Iris pigment epithelial cell (primary cell): ENCODE measurements around the gene C17orf100.
A peak's percentile ranks its signal among the peaks of the same experiment; 100 is the strongest.
"Not testable (repeated sequence)": the region's sequence is repeated elsewhere in the genome, so short reads cannot be mapped to it uniquely, and the experiment has no call there.

Experiments
- DNase-seq: peaks from one replicate; pipeline ENCODE4 v3.0.0-alpha.2; 2011; ENCODE audit warnings: low read depth

C17orf100 gene

DNA sequence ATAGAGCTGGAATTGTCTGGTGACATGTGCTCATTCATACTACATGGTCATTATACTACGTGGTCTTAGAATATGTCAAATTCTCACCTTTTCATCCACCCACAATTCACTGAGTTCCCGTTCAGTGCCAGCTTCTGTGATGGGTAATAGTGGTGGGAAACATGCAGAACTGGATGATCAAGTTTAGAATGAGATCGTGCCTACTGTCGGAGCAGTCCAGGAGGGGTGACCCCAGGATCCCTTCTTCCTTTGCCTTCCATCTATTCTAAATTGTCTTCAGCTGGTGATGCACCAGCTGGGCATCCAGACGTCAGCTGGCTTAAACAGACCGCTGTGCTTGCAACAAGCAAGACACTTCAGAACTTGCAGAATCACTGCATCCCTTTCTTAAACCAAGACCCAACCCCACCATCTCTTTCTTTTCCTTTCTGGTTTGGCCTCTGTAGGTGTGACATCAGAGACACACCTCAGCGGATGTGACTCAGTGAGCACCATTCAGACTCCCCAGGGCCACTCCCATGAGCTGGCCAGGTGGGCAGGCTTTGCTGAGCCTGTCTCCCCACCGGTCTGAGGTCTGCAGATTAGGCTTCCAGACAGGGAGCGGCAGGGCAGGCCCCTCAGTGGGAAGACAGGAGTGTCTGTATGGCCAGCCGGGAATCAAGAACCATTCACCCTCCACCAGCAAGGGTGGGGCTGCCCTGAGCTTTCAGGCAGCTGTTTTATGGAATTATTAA is 18.1 kb downstream of the C17orf100 start:
- no peak for DNase-seq

DNA sequence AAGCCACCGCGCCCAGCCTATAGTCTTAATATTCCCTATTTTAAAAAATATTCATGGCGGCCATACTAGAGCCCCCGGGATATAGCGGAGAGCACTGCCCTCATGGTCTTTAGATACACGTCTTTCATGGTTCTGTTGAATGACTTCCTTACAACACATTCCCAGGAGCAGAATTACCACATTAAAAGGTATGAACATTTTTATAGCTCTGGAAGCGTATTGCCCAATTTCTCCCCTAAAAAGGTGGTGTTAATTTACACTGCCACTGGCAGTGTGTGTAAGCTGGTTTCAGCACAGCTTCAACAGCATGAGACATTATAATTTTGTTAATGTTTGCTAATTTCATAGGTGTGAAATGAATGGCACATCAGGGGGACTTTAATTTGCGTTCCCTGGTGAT is 19.0 kb downstream of the C17orf100 start:
- no peak for DNase-seq

DNA sequence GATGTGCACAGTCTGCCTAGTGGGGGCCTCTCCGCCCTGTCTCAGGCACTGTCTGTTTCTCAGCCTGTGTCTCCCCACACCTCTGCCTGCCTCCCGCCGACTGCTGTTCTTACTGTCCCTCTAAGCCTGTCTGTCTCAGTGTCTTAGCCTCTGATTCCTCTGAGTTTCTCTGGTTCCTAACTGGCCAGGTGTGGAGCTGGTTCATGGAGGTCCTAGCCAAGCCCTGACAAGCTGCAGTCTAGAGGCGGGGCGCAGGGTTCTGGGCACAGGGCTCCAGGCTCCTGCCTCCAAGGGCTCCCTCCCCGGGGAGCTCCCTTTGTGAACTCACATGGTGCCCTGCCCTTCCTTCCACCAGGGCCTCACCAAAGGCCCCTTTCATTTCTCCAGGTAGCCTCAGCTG is 19.4 kb downstream of the C17orf100 start:
- DNase-seq = no peak

DNA sequence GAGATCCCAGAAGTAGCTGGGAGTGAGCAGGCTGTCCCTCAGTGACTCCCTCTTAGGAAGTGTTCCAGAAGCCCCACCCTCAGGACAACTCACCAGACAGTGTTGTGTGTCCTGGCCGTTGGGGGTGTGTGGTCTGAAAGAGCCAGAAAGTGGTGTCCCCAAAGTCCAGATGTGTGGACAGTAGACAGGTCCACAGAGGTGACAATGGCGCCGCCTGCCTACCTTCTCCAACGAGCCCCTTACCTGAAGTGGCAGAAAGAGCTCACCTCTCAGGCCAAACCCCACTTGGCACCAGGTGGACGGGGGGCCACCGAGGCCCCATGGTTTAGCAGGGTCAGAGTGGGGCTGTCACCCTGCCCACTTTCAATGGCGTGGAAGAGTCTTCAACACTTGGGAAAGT is 19.9 kb downstream of the C17orf100 start:
- no peak for DNase-seq

DNA sequence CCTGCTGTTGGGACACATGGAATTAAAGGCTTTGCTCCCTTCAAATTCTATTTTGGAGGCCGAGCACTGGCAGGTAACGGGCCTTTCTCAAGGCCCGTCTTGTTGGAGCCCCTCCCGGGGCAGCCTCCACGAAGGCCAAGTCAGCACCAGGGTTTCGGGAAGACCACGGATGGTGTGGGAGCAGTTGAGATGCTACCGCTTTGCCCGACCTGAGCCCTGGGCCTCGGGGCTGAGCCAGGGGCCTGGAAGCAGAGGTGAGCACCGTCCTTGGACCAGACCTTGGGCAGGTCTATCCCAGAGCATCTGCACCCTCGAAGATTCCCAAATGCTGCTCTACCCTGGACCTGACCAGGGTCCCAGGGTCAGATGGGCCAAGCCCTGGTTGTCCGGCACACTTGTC is 23.0 kb downstream of the C17orf100 start:
- DNase-seq = no peak

DNA sequence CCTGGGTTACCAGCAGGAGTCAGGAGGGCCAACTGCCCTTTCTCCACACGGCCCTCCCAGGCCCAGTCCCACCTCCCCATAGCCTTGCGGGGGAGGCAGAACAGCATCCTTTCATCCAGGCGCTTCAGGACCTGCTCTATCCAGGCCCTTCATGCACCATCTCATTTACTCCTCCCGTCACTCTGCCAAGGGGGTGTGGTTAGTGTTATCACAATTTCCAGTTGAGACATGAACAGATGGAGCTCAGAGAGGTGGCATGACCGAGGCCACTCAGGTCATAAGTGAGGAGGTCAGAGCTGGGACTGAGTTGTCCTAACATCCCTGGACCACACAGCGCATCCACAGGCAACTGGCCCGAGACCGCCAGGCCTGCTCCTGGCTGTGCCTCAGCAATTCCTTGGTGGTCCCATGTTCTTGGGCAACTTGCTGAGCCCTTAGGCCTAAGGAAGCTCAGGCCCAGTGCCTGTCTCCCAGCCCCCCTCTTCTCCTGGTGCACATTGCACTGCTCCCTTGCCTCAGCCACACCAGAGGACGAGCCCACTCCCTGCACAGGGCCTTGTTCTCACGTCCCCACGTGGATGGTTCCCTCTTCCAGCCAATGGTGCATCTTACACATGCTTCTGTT is 23.8 kb downstream of the C17orf100 start:
- no peak for DNase-seq

DNA sequence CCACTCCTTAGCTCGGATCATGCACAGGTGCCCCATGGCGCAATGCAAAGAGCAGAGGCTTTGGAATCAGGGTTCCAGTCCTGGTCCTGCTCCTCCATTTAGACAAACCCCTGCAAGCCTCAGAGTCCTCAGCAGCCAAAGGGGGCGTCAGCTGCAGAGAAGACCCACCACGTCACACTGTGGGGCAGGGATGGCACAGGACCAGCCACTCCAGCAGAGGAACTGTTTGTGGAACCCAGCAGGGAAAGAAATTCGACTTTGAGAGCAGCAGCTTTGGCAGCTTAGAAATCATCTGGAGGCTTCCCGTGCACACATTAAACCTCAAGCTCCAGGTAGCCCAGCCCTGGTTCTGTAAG is 25.2 kb downstream of the C17orf100 start:
- no peak for DNase-seq

DNA sequence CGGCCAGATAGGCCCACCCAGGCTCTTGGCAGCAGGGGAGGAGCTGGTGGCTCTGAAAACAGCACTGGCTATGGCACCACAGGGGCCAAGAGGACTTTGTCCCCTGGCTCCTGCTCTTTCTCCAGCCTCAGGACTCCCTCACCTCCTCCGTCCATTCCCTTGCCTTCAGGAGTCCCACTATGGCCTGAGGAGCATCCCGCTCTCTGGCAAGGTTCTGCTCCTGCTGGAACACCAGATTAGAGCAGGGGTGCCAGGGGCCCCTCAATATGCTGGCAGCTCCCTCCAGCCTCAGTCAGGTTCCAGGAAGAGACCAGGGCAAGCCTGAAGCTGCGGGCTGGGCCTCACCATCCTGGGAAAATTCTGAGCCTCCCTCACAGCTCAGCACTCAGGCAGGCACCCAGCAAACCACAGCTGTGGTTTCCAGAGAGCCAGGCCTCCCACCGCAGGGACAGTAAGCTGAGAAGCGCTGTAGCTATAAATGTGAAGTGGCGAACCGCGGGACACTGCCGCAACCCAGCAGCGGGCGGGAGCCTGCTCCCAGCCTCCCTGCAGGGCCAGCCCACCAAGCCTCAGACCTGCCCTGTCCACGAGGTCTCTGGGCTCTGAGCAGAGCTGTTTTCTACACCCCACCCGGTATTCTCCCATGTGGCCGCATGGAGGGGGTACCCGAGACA is 25.7 kb downstream of the C17orf100 start:
- peak; percentile 18 for DNase-seq

DNA sequence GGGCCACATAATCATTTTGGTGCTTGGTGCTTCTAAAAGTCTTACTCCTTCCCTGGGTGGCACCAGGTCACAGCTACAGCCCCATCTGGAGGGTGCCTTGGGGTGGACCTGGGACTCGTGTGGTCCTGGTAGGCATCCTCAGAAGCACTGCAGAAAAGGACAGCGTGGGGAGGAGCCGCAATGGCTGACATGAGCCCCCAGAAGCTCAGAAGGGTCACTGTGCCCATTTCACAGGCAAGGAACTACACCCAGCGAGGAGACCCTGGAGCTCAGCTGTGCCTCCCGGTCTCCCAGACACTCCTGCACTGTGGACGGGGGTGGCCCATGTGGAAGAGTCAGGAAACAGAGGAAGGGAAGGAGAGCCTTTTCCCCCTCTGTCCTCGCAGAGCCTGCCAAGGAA is 26.4 kb downstream of the C17orf100 start:
- no peak for DNase-seq

DNA sequence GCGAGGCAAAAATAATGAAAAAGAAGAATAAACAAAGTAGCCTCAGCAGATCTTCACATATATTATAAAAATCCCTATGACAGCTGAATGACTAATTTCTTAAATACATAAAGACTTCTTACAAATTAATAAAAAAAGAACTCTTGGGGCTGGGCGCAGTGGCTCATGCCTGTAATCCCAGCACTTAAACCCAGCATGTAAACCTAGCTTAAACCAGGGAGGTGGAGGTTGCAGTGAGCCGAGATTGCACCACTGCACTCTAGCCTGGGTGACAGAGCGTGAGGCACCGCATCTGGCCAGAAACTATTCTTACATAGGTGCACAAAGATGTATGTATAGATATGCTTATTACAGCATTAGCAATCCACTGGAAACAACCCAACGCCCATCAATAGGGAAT is 27.7 kb downstream of the C17orf100 start:
- no peak for DNase-seq

DNA sequence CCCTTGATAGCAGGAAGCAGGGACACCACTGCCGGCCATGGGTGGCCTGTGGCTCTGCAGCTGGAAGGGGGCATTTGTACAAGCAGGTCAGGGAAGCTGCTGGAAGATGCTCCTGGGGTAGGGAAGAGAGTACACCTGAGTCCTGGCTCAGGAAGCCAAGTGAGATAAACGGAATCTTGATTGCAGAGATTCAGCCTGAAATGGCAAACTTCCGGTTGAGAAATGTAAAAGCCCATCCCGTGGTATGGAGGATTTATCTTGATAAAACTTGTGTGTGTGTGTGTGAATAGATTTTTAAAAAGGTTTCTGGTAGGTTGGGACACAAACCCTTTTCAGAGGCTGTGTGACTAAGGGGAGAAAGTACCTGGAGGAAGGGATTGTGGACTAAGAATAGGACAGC is 29.6 kb downstream of the C17orf100 start:
- no peak for DNase-seq

DNA sequence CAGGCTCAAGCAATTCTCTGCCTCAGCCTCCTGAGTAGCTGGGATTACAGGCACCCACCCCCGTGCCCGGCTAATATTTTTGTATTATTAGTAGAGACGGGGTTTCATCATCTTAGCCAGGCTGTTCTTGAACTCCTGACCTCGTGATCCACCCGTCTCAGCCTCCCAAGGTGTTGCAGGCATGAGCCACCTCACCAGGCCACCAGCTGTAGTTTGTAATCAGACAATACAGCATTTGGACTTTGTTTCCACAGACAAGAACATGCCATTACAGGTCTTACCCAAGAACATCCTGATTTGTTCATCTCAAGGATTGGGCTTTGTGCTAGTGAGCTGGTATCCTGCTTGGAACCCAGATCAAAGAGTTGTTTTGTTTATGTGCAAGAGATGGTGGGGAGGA is 30.1 kb downstream of the C17orf100 start:
- no peak for DNase-seq

DNA sequence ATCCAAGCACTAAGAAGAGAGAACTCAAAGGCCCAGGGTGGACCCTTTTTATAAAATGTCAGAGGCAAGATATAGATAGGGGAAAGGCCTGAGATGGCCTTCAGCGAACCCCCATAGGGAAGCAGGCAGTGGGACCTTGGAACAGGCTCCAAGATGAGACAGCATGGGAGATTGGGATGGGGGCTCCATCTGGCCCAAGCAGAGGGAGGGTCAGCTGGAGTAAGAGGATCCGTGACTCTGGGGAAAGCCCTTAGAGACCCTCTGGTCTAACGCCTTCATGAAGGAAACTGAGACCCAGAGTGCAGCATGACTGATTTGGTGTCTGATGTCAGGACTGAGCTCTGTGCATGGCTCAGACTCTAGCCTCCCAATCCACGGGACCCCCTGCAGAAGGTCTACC is 30.8 kb downstream of the C17orf100 start:
- no peak for DNase-seq

DNA sequence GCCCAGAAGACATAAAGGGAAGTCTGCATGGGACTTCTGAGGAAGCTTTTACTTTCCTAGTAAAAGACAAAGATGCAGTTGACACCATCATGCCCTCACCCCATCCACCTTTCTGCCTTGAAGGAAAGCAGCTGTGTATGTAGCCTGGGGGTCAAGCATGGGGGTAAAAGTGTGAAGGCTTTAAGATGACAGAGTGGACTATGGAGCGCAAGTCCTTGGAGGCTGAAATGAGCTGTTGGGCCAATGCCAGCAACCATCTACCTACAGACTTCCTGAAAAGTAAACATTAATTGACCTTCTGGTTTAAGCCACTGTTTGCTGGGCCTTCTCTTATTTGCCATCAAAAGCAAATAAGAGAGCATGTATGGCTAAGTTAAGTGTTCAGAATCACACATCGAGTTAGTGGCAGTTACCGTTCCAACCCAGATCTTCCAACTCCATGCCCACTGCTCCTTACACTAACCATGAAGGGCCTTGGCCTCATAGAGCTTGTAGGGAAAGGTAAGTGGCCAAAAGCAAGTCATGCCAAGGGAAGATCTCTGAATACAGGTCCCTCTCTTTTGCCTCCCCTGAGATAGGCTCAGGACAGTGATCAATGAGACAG is 31.6 kb downstream of the C17orf100 start:
- no peak for DNase-seq

DNA sequence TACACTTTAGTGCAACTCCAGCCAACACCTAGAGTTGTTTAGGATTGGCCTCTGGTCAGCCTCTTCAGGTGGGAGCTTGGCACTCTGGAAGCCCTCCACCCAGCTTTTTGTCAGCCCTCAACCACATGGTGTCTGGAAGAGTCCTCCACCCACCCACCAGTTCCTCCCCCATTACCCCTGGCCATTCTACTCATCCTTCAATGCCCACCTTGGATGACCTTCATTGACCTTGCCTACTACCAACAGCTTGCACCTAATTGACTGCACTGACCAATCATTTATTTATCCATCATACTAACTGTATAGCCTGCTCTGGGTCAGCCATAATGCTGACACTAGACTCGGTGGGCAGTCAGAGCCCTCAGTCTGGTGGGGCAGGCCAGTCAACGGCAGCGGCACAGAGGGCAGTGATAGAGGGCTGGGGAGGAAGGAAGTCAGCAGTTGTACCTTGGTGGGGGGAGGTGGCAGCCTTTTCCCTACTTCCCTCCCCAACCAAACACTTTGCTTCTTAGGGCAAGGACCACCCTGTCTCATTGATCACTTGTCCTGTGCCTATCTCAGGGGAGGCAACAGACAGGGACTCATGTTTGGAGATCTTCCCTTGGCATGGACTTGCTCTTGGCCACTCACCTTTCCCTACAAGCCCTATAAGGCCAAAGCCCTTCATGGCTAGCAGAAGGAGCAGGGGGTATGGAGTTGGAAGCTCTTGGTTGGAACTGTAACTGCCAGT is 32.3 kb downstream of the C17orf100 start:
- no peak for DNase-seq

DNA sequence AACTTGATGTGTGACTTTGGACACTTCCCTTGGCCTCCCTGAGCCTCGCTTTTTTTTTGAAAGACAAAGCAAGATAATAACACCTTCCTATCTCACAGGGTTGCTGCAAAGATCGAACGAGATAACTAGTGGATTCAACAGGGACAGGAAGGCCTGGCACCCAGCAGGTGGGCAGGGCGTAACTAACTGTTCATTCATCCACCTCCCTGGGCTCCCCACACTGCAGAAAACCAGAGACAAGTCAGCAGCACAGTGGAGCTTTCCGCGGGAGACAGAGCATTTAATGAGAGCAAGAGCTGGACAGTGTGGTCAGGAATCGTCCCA is 32.9 kb downstream of the C17orf100 start:
- no peak for DNase-seq

DNA sequence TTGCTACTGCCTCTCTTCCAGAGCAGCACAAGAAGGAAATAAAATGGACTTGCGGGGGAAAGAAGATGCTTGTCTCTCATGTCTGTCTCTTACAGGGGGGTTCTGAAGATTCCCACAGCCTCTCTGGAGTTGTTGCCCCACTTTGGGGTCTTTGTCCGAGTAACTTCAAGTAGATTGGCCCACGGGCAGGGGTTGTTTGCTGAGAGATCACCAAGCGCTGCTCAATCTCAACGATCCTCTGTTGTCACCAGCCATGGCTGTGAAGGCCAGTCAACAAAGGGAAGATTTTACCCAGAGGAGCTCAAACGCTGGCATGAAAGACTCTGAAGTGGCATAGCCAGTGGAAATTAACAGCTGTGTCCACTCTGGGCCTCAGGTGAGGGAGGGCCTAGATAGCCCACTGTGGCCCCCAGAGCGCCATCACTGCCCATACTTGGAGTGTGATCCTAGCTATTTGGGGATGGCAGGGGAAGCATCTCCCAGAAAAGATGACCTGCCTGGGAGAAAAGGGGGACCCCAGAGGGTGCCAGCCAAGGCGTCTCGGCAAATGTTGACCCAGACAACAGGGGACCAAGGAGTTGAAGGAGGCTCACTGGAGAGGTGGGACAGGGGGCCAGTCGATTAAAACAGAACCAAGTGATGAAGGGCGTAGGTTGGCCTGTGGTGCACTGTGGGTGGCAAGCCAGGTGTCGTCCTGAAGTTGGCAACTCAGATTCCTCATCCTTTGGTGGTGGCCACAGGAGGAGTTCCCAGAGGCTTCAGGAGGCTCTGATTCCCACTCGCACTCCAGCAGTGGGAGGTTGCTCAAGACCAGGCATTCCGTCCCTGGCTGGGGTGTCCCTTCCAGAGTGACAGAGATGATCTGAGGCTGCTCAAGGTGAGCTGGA is 33.6 kb downstream of the C17orf100 start:
- DNase-seq = no peak

DNA sequence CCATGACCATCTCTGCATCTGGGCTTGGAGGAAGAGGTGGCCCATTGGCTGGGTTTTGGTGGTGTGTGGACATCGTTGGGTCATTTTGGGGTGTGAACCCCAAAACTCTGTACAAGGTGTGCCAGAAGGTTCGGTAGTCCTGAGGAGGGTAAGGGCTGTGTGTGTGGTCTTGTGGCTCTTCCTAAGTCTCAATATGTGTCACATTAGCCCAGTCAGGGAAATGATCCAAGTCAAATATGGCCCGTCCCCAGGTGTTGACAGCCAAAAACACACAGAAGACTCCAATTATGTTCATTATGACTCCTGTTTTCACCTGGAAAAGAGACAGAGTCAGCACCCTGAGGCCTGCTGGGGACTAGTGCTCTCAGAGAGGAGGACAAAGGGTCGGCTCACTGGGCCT is 34.5 kb downstream of the C17orf100 start:
- DNase-seq = no peak

DNA sequence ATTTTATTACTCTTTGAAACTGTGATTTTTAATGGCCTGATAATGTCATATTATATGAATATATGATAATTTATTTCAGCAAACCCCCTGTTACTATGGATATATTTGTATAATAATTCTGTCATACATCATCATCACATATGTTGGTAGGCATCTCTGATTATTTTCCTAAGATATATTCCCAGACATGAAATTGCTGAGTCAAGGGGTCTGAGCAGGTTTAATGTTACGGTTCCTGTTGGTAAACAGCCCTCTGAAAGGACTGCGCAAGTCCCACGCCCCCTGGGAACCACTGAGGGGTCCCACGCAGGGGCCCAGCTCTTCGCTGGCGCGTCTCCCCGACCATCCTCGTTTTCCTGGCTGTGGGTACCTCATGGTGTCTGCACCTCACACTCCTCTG is 37.4 kb downstream of the C17orf100 start:
- no peak for DNase-seq

DNA sequence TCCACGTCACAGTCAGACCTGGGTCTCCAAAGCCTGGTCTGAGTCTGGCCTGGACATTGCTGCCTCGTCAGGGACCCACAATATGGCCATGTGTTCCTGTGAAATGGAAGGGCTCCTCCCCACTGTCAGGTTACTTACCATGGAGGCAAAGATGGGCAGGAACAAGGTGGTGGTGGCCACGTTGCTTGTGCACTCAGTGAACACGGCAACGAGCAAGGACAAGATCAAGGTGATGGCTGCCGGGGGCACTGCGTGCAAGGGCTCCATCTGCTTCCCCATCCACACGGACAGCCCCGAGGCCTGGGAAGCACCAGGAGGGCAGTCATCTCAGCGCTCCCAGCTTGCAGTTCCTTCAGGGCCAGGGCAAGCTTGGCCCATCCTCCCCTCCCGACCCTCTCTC is 39.1 kb downstream of the C17orf100 start:
- DNase-seq = no peak

DNA sequence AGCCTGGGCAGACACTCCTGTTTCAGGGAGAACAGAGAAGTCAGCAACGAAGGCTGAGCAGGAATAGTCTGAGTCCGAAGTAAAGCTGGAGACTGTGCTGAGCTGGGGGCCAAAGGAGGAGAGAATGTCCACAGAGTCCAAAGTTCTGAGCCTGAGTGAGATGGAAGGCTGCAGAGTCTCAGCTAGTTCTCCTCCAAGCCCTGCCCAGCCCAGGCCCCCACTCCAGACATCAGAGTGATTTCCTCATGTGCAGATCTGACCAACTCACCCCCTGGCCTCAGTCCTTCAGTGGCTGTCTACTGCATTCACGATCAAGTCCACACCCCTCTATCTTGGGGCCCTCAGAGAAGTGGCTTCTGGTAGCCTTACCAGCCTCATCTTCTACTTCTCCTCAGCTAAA is 40.0 kb downstream of the C17orf100 start:
- no peak for DNase-seq

DNA sequence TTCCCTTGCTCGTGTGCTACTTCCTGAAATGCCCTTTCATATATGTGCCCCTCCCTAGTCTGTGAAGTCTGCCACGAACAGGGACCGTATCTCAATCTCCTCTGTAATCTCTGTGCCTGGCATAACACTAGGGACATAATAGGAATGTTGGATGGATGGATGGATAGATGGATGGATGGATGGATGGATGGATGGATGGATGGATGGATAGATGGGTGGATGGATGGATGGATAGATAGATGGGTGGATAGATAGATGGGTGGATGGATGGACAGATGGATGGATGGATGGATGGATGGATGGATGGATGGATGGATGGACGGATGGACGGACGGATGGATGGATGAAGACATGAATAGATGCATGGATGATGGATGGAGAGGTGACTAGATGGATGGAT is 40.4 kb downstream of the C17orf100 start:
- DNase-seq = not testable (repeated sequence)
